Stimulated activated naive CD8-positive, alpha-beta T cell treated with anti-CD3 and anti-CD28 coated beads, Interleukin-15, amount 100 ng/mL, for 72 hours (primary cell): ENCODE data around the gene ASPRV1.
"Not testable (repeated sequence)": the region's sequence is repeated elsewhere in the genome, so short reads cannot be mapped to it uniquely, and the experiment has no call there.

Experiments
- ATAC-seq: fragments of 150-1000 bp; cut with Tn5 transposase; 2 replicates; pipeline ENCODE4 v1.10.0; 2021; ENCODE audit warnings: mild to moderate bottlenecking, moderate library complexity
- DNase-seq, 2 donors: peaks; one replicate each; pipeline ENCODE4 v3.0.0; 2021 to 2022
- H3K27ac Mint-ChIP-seq, 2 donors: one replicate each; pipeline ENCODE4 v1.8.0; 2022; ENCODE audit warnings: mild to moderate bottlenecking in 2 of 2, mixed read lengths in 2 of 2, moderate library complexity in 2 of 2
- H3K27me3 Mint-ChIP-seq: one replicate; pipeline ENCODE4 v1.8.0; 2022; ENCODE audit warnings: mixed read lengths
- H3K4me1 Mint-ChIP-seq: one replicate; pipeline ENCODE4 v1.8.0; 2022; ENCODE audit warnings: mild to moderate bottlenecking, mixed read lengths
- H3K4me3 Mint-ChIP-seq, 2 donors: one replicate each; pipeline ENCODE4 v1.8.0; 2022; ENCODE audit warnings: mild to moderate bottlenecking in 2 of 2, mixed read lengths in 2 of 2, moderate library complexity in 1 of 2
- H3K9me3 Mint-ChIP-seq, 2 donors: one replicate each; pipeline ENCODE4 v1.8.0; 2022; ENCODE audit warnings: mixed read lengths in 2 of 2

ASPRV1 gene

GRCh38 chr2:69961496-69961895 lies at the start of gene ASPRV1:
ASPRV1 (minus strand) TSS chr2:69961631; CDS start chr2:69961436, 195 bp downstream.
- Mint-ChIP-seq H3K4me1 (peaks cover 17% of the 10 kb centered on the region), H3K27me3 (peaks cover 8% of the 10 kb centered on the region), H3K9me3 (no peaks in the 10 kb centered on the region), H3K27ac (no peak within 1 kb of the TSS), H3K4me3 (no peak within 1 kb of the TSS)
- DNase-seq: no peak
- no peak for ATAC-seq

DNA sequence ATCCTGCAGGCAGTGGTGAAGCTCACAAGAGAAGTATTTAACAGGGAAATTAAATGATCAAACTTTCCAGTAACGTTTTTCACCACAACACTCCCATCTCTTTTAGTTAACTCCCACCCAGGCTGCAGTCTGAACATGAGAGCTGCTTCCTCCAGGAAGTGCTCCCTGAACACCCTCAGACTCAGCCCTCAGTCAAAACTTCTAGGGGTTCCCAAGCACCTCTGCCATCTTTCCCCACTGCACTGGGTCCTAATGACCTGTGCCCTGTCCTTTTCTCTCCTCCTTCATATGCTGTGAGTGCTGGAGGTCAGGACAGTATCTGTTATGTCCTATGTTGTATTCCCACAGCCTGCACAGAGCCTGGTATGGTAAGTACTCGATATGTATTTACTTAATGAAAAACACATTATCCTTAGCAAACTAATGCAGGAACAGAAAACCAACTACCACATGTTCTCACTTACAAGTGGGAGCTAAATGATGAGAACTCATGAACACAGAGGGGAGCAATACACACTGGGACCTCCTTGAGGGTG lies 49.2 kb upstream of the ASPRV1 start:
- ATAC-seq (no peak), DNase-seq (no peak)
- Mint-ChIP-seq H3K4me1 (peaks cover 37% of the 10 kb centered on the region), H3K27ac (peak overlapping the region; percentile 5 to 38), H3K9me3 (no peaks in the 10 kb centered on the region), H3K27me3 (no peaks in the 10 kb centered on the region), H3K4me3 (no peak overlapping the region)

DNA sequence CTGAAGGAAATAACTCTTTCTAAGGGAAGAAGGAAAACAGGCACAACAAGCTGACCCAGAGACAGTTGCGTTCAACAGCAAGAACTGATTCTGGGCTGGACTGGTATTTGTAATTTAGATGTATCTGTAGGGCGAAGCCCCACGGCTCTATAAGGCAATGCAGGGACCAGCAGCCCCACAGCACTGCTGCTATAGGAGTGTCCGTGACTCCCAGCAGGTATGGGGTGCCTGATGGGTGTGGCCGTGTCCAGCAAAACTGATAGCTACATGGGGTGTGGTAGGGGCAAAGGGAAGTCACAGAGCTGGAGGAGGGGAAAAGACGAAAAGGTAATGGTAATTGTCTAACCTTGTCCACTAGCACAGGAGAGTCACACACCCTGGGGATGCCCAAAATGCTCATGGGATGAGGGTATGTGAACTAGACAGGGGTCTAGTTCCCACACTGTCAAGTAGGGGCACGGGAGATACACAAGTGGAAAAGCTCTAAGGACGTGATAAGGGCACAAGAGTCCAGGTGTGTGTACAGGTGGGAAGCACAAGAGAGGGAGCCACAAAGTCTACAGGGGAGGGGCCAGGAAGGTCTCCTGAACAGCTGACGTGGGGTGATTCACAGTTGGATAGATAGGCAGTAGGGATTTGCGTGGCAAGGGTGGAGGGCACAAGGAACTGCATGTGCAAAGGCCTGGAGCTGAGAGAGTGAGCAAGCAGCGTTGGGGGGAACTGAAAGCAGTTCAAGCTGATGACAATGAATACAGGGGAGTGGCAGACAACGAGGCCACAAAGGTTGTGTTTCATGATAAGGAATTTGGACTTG lies 48.5 kb upstream of the ASPRV1 start:
- no peak for ATAC-seq
- Mint-ChIP-seq H3K4me3 (no peak overlapping the region), H3K27ac (peak overlapping the region in 1 of 2 donors; percentile 61), H3K4me1 (peaks cover 30% of the 10 kb centered on the region), H3K9me3 (no peaks in the 10 kb centered on the region), H3K27me3 (no peaks in the 10 kb centered on the region)
- no peak for DNase-seq

DNA sequence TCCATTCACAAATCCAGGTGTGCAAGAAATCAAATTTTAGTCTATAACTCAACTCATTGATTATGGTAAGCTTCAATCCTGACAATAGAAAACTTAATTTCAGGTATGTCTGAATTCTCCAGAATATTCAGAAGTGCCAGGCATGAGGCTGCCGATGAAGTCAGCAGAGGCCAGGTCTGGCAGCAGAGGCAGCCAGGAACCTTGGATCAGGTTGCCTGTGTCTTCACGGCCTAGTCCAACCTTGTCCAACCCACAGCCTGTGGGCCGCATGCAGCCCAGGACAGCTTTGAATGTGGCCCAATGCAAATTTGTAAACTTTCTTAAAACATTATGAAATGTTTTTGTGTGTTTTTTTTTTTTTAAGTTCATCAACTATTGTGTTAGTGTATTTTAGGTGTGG lies 46.9 kb upstream of the ASPRV1 start:
- DNase-seq (no peak), ATAC-seq (no peak)
- Mint-ChIP-seq H3K4me3 (no peak overlapping the region), H3K27ac (no peak overlapping the region), H3K4me1 (peaks cover 20% of the 10 kb centered on the region), H3K9me3 (no peaks in the 10 kb centered on the region), H3K27me3 (no peaks in the 10 kb centered on the region)

DNA sequence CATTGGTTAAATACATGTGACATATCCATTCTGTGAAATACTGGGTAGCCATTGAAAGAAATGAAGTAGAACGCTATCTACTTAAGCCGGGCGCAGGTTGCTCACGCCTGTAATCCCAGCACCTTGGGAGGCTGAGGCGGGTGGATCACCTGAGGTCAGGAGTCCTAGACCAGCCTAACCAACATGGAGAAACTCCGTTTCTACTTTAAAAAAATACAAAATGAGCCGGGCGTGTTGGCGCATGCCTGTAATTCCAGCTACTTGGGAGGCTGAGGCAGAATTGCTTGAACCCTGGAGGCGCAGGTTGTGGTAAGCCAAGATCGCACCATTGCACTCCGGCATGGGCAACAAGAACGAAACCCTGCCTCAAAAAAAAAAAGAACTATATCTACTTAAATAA lies 45.7 kb upstream of the ASPRV1 start:
- Mint-ChIP-seq H3K9me3 (no peaks in the 10 kb centered on the region), H3K27ac (no peak overlapping the region), H3K27me3 (no peaks in the 10 kb centered on the region), H3K4me1 (peaks cover 29% of the 10 kb centered on the region), H3K4me3 (no peak overlapping the region)
- DNase-seq (no peak), ATAC-seq (no peak)

- H3K9me3 Mint-ChIP-seq: no peaks in the 10 kb centered on the region
- H3K27ac Mint-ChIP-seq: no peak overlapping the region
- peaks cover 27% of the 10 kb centered on the region for H3K4me1 Mint-ChIP-seq
- H3K4me3 Mint-ChIP-seq: no peak overlapping the region
- ATAC-seq (no peak), DNase-seq (no peak)
- no peaks in the 10 kb centered on the region for H3K27me3 Mint-ChIP-seq
Observed at GRCh38 chr2:70006447-70006784, 45.0 kb upstream of the ASPRV1 start.

DNA sequence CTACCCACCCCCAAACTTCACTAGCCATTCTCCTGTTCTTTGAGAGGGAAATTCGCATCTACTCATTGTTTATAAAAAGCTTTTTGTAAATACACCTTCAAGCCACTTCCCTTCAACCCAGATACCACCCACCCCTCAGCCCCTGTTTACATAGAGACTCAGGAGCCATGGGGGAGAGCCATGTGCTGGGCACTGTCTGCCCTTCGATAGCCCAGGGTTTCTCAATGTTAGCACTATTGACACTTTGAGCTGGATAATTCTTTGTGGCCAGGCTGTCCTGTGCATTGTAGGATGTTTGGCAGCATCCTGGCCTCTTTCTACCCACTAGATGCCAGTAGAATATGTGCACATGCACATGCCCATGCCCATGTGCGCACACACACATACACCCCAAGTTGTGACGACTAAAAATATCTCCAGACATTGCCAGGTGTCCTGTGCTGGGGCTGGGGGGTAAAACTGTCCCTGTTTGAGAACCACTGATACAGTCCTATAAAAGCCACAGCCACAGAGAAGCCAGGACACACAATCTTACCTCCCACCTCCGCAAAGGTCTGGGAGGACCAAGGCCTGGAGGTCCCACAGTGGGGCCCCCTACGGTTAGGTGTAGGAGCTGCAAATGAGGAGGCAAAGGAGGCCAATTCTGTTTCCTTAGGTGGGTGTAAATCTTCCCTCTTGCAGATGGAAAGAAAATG lies 44.5 kb upstream of the ASPRV1 start:
- DNase-seq (no peak), ATAC-seq (no peak)
- Mint-ChIP-seq H3K27me3 (no peaks in the 10 kb centered on the region), H3K27ac (peak overlapping the region in 1 of 2 donors; percentile 44), H3K4me3 (no peak overlapping the region), H3K4me1 (peaks cover 22% of the 10 kb centered on the region), H3K9me3 (no peaks in the 10 kb centered on the region)

DNA sequence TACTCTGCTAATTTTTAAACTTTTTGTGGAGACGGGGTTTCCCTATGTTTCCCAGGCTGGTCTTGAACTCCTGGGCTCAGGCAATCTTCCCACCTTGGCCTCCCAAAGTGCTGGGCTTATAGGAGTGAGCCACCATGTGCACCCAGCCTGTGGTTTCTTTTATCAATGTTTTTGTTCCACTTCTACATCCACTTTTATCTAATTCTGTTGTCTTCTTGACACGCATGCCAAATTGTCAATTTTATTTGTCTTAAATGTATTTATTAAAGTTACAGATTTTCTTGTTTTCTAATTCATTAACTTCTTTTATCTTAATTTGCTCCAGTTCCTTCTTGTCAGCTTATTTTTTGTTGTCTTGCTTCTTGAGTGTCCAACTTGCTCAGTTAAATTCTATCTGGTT lies 43.8 kb upstream of the ASPRV1 start:
- peaks cover 15% of the 10 kb centered on the region for H3K4me1 Mint-ChIP-seq
- ATAC-seq (no peak), DNase-seq (no peak)
- no peaks in the 10 kb centered on the region for H3K9me3 Mint-ChIP-seq
- no peak overlapping the region for H3K27ac Mint-ChIP-seq
- no peak overlapping the region for H3K4me3 Mint-ChIP-seq
- no peaks in the 10 kb centered on the region for H3K27me3 Mint-ChIP-seq

- H3K27me3 Mint-ChIP-seq: no peaks in the 10 kb centered on the region
- no peak for ATAC-seq
- peaks cover 18% of the 10 kb centered on the region for H3K4me1 Mint-ChIP-seq
- peak overlapping the region in 1 of 2 donors; percentile 38 for H3K27ac Mint-ChIP-seq
- H3K9me3 Mint-ChIP-seq: no peaks in the 10 kb centered on the region
- no peak overlapping the region for H3K4me3 Mint-ChIP-seq
- no peak for DNase-seq
Observed at GRCh38 chr2:70003093-70003830, 41.8 kb upstream of the ASPRV1 start.

DNA sequence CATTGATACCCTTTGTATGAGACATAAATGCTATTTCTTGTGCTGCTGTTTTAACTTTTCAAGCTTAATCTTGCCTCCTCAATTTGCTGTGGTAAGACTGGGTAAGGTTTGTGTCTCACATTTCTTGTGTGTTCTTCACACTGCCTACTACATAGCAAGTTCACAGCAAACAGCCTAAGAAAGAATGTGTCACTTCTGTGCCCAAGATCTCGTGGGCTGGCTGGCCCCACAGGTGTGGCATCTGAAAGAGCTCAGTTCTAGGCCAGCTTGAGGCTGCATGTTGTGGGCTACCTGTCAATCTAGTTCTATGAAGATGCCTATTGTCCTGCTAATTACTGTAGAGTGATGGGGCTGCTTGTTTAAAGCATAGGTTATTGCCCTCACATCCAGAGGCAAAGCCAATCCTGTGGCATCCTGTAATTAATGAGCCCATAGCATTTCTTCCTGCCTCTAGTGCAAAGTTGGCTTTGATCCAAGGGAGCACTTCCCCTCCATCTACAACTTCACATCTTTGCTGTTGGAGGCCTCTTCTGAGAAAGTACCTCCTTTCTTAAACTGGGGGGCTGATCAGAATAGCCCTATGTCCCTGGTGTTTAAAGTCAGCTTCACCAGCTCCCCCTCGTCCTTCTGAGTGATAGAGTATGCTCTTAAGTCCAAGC lies 40.9 kb upstream of the ASPRV1 start:
- DNase-seq (no peak), ATAC-seq (no peak)
- H3K4me1 Mint-ChIP-seq: peaks cover 24% of the 10 kb centered on the region
- H3K4me3 Mint-ChIP-seq: no peak overlapping the region
- H3K9me3 Mint-ChIP-seq: no peaks in the 10 kb centered on the region
- H3K27ac Mint-ChIP-seq: peak overlapping the region in 1 of 2 donors; percentile 38
- H3K27me3 Mint-ChIP-seq: no peaks in the 10 kb centered on the region

DNA sequence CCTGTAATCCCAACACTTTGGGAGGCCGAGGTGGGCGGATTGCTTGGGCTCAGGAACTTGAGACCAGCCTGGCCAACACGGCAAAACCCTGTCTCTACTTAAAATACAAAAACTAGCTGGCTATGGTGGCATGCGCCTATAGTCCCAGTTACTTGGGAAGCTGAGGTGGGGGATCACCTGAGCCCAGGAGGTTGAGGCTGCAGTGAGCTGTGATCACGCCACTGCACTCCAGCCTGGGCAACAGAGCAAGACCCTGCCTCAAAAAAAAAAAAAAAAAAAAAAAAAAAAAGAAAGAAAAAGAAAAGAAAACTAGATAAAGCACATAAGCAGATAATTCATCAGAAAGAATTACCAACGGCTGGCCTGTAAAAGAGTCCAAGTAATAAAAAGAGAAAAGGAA lies 39.1 kb upstream of the ASPRV1 start:
- not testable (repeated sequence) for H3K9me3 Mint-ChIP-seq, DNase-seq, H3K27ac Mint-ChIP-seq, ATAC-seq, H3K27me3 Mint-ChIP-seq, H3K4me3 Mint-ChIP-seq
- H3K4me1 Mint-ChIP-seq: peaks cover 28% of the 10 kb centered on the region

DNA sequence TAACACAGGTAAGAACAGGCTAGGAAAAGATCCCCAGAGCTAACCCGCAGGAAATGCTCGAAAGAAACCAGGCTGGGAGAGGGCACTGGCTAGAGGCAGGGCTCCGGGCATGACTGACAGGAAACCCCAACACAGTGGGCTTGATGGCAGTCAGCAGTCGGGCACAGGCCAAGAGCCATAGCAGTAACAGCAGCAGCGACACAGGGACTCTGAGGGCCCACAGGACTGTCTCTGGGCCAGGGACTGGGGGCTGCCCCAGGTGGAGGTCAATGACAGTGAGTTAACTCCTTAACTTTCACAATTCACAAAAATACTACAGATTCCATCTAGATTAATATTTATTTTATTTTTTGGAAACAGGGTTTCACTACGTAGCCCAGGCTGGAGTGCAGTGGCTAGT lies 37.3 kb upstream of the ASPRV1 start:
- Mint-ChIP-seq H3K27me3 (no peaks in the 10 kb centered on the region), H3K9me3 (no peaks in the 10 kb centered on the region), H3K4me1 (peaks cover 28% of the 10 kb centered on the region), H3K4me3 (no peak overlapping the region), H3K27ac (no peak overlapping the region)
- DNase-seq (no peak), ATAC-seq (no peak)

DNA sequence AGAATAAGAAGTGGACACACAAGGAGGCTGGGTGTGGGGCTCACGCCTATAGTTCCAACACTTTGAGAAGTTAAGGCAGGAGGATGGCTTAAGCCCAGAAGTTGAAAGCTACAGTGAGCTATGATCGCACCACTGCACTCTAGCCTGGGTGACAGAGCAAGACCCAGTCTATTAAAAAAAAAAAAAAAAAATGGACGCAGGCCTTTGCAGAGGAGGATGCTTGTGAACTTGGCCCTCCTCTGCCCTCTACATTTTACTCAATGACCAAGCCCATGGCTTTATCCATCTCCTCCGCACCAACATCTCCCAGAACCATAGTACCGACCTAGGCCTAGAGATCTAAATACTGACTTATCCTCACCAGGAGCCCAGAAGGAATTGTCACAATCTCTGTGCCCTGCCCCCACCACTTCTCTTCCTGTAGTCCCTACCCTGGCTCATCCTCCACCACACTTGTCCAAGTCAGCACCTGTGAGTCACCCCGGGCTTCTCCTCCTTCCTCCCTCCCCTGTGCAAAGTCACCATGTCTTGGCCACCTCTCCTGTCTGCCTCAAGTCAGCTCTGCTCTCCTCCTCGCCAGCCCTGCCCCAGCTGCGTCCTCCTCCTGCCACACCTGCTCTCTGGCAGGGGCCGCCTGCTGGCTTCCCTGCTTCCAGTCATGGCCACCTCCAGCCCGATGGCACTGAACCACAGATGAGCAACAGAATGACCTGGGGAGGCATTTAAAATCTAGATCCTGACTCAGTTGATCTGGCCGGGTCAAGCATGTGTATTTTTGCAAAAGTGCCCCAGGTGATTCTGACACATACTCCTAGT lies 35.8 kb upstream of the ASPRV1 start:
- peak overlapping the region in 1 of 2 donors; percentile 72 for H3K27ac Mint-ChIP-seq
- no peak for DNase-seq
- H3K9me3 Mint-ChIP-seq: no peaks in the 10 kb centered on the region
- no peak overlapping the region for H3K4me3 Mint-ChIP-seq
- ATAC-seq: peak; percentile 53
- no peaks in the 10 kb centered on the region for H3K27me3 Mint-ChIP-seq
- H3K4me1 Mint-ChIP-seq: peaks cover 21% of the 10 kb centered on the region

- Mint-ChIP-seq H3K27me3 (no peaks in the 10 kb centered on the region), H3K27ac (peak overlapping the region in 1 of 2 donors; percentile 50)
- no peak for ATAC-seq
Observed at GRCh38 chr2:69995511-69995910, 34.1 kb upstream of the ASPRV1 start.

GRCh38 chr2:69994166-69994565 lies 32.7 kb upstream of the ASPRV1 start:
- no peak overlapping the region for H3K4me3 Mint-ChIP-seq
- H3K27ac Mint-ChIP-seq: no peak overlapping the region
- H3K9me3 Mint-ChIP-seq: no peaks in the 10 kb centered on the region
- no peaks in the 10 kb centered on the region for H3K27me3 Mint-ChIP-seq
- peaks cover 11% of the 10 kb centered on the region for H3K4me1 Mint-ChIP-seq
- DNase-seq (no peak), ATAC-seq (no peak)

More at GRCh38 chr2:69995511-69995910, 34.1 kb upstream of the ASPRV1 start:
- no peak for DNase-seq
- Mint-ChIP-seq H3K4me1 (peaks cover 18% of the 10 kb centered on the region), H3K4me3 (no peak overlapping the region), H3K9me3 (no peaks in the 10 kb centered on the region)
